ENCODE results near the gene LCK. TPM values are rescaled to one million over a fixed set of nuclear protein-coding genes. Genes with fewer than 3 reads are reported as not detected.
A peak's percentile ranks its signal among the peaks of the same experiment; 100 is the strongest.

Gene LCK
- total and polyA plus RNA-seq, 12 donors = 0.25 to 7.1 (median 0.62) TPM

DNA sequence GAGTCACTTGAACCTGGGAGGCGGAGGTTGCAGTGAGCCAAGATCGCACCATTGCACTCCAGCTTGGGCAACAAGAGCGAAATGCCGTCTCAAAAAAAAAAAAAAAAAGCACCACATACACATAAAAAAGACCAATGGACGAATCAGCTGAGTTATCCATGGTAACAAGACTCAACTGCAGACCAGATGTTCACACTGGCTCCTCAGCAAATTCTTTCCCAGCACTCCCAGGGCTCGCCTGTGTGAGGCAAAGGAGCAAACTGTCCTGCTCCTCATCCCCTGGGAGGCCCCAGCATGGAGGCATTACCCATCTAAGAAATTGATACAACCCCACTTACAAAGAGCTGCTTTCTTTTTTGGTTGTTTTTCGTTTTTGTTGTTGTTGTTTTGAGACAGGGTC lies 32.0 kb upstream of the LCK start:
- H3K4me3 ChIP-seq = no peak overlapping the region
- TF ChIP-seq CTCF (IDR thresholded peaks at IDR 0.05) = no peak
- 91% methylated on average over 7 of the region's 7 CpGs for WGBS, 2 donors
- ATAC-seq = no peak
- H3K4me1 ChIP-seq = peaks cover 7 to 43% (median 30%) of the 10 kb centered on the region in 9 donors
- intact Hi-C loops (cut with DNase I) = loop anchor here in 3 of 10 donors (10.0 kb wide), 3 partner anchors 96 to 176 kb away; partner anchors contain the start of gene BSDC1 (in 1 of the 3)
- no peaks in the 10 kb centered on the region for H3K9me3 ChIP-seq
- H3K36me3 ChIP-seq = peaks cover 0 to 72% (median 17%) of the 10 kb centered on the region in 9 donors
- no peaks in the 10 kb centered on the region for H3K27me3 ChIP-seq
- DNase-seq = no peak
- H3K27ac ChIP-seq = no peak overlapping the region

GRCh38 chr1:32220746-32221580 lies 30.1 kb upstream of the LCK start:
- H3K27me3 ChIP-seq = no peaks in the 10 kb centered on the region
- WGBS, 2 donors = 89 to 91% methylated on average over 4 of the region's 4 CpGs
- intact Hi-C loops (cut with DNase I) = loop anchor here in 6 of 10 donors (5.0 to 10.0 kb wide), 3 partner anchors 91 to 104 kb away; no protein-coding TSS in a partner anchor
- TF ChIP-seq CTCF (IDR thresholded peaks at IDR 0.05) = no peak
- peak overlapping the region; percentile 65 to 94 (median 84) for H3K4me3 ChIP-seq
- H3K4me1 ChIP-seq = peaks cover 5 to 40% (median 28%) of the 10 kb centered on the region in 9 donors
- DNase-seq (no peak), ATAC-seq (no peak)
- no peaks in the 10 kb centered on the region for H3K9me3 ChIP-seq
- H3K36me3 ChIP-seq = peaks cover 0 to 72% (median 18%) of the 10 kb centered on the region in 9 donors
- H3K27ac ChIP-seq = peak overlapping the region in 7 of 10 donors; percentile 88 to 95 (median 91)

GRCh38 chr1:32221581-32221979 lies 29.5 kb upstream of the LCK start:
- peaks cover 5 to 36% (median 28%) of the 10 kb centered on the region in 9 donors for H3K4me1 ChIP-seq

More at GRCh38 chr1:32221581-32221979, 29.5 kb upstream of the LCK start:
- H3K4me3 ChIP-seq = peak overlapping the region; percentile 65 to 94 (median 84)
- DNase-seq = no peak
- H3K27ac ChIP-seq = peak overlapping the region in 9 of 10 donors; percentile 76 to 95 (median 91)
- no peak for ATAC-seq
- no peaks in the 10 kb centered on the region for H3K27me3 ChIP-seq
- 8% methylated on average over 13 of the region's 13 CpGs for WGBS, 2 donors
- TF ChIP-seq CTCF (IDR thresholded peaks at IDR 0.05) = no peak
- H3K36me3 ChIP-seq = peaks cover 0 to 72% (median 18%) of the 10 kb centered on the region in 9 donors
- intact Hi-C loops (cut with DNase I) = loop anchor here in 6 of 10 donors (5.0 to 10.0 kb wide), 3 partner anchors 91 to 103 kb away; no protein-coding TSS in a partner anchor
- no peaks in the 10 kb centered on the region for H3K9me3 ChIP-seq

All from heart right ventricle (tissue), 16 donors.